Common myeloid progenitor, CD34-positive (primary cell): ENCODE measurements around the gene SH2D6.

ENCODE experiments used
- CTCF ChIA-PET: fragments of 350-600 bp; sonication (Branson Sonifier 250); formaldehyde crosslinking; loops from one replicate; lab custom pipeline; 2021; ENCODE audit warnings: antibody characterized with exemption; lab: Charles Lee
- POLR2A ChIA-PET: fragments of 350-600 bp; sonication (Branson Sonifier 250); formaldehyde crosslinking; loops from one replicate; lab custom pipeline; 2021; ENCODE audit warnings: antibody characterized with exemption; lab: Charles Lee
- DNase-seq, 3 donors: peaks; one replicate each; pipeline versions ENCODE4 v3.0.0 to v3.0.0-alpha.2; 2013
- H3K27ac ChIP-seq, 2 experiments: 1 replicate in 1 of 2; 2 replicates in 1 of 2; pipeline ENCODE4 v1.7.0; 2013; ENCODE audit warnings: inconsistent platforms in 2 of 2, low read length in 2 of 2, mild to moderate bottlenecking in 2 of 2, low read depth in 1 of 2, moderate library complexity in 1 of 2; ENCODE audit not compliant: severe bottlenecking in 2 of 2, insufficient read depth in 1 of 2, poor library complexity in 1 of 2
- H3K27me3 ChIP-seq, 5 experiments: replicated peaks in 2 of 5; 1 replicate in 3 of 5; 2 replicates in 2 of 5; pipeline versions ENCODE4 v1.6.1 to v1.7.0; 2013; ENCODE audit warnings: low read length in 4 of 5, mild to moderate bottlenecking in 2 of 5, moderate library complexity in 2 of 5, inconsistent platforms in 1 of 5; ENCODE audit not compliant: insufficient read depth in 5 of 5, control insufficient read depth in 4 of 5
- H3K36me3 ChIP-seq, 4 experiments: 1 replicate in 2 of 4; 2 replicates in 2 of 4; pipeline versions ENCODE4 v1.6.1 to v1.7.0; 2013; ENCODE audit warnings: low read length in 3 of 4, control low read depth in 1 of 4, mild to moderate bottlenecking in 1 of 4; ENCODE audit not compliant: control insufficient read depth in 4 of 4, insufficient read depth in 4 of 4
- H3K4me1 ChIP-seq, 4 experiments: 1 replicate in 3 of 4; 2 replicates in 1 of 4; pipeline versions ENCODE4 v1.6.1 to v1.7.1; 2013; ENCODE audit warnings: low read length in 3 of 4, mild to moderate bottlenecking in 3 of 4, control low read depth in 1 of 4, inconsistent platforms in 1 of 4, moderate library complexity in 1 of 4; ENCODE audit not compliant: control insufficient read depth in 4 of 4, insufficient read depth in 4 of 4; ENCODE audit errors: control extremely low read depth in 1 of 4
- H3K4me3 ChIP-seq, 7 experiments: 1 replicate in 4 of 7; 2 replicates in 3 of 7; pipeline versions ENCODE4 v1.5.1 to v1.7.0; 2013; ENCODE audit warnings: mild to moderate bottlenecking in 7 of 7, low read length in 6 of 7, moderate library complexity in 6 of 7, inconsistent platforms in 2 of 7, low read depth in 2 of 7, control low read depth in 1 of 7; ENCODE audit not compliant: insufficient read depth in 4 of 7, control insufficient read depth in 1 of 7; ENCODE audit errors: extremely low read depth in 1 of 7
- H3K9me3 ChIP-seq, 5 experiments: 1 replicate in 4 of 5; 2 replicates in 1 of 5; pipeline versions ENCODE4 v1.6.1 to v1.7.1; 2013; ENCODE audit warnings: low read length in 4 of 5, mild to moderate bottlenecking in 2 of 5, inconsistent platforms in 1 of 5, low read depth in 1 of 5, moderate library complexity in 1 of 5; ENCODE audit not compliant: control insufficient read depth in 4 of 5, insufficient read depth in 2 of 5; ENCODE audit errors: control extremely low read depth in 1 of 5
- WGBS: methylation state at CpG from one replicate; pipeline ENCODE4 v1.1.5; 2013; ENCODE audit not compliant: insufficient coverage; 5-methylcytosine and 5-hydroxymethylcytosine counted together

SH2D6 gene

GRCh38 chr2:85428343-85428881 is 9.9 kb downstream of the SH2D6 start:
- POLR2A ChIA-PET, result interaction anchor here (0.6 to 2.3 kb wide), 2 partner anchors 106 to 110 kb away, joined by 7 to 10 read pairs; partner anchors contain the start of gene MAT2A

GRCh38 chr2:85429213-85429923 is 10.9 kb downstream of the SH2D6 start:
- Histone ChIP-seq H3K4me1 (peaks cover 6 to 57% (median 38%) of the 10 kb centered on the region in 4 experiments), H3K9me3 (no peaks in the 10 kb centered on the region), H3K4me3 (peak overlapping the region in 1 of 7 experiments; percentile 5), H3K27ac (no peak overlapping the region), H3K27me3 (no peaks in the 10 kb centered on the region), H3K36me3 (no peaks in the 10 kb centered on the region)
- POLR2A ChIA-PET, result interaction anchor here (1.4 to 2.3 kb wide), 2 partner anchors 8 to 109 kb away, joined by 4 to 10 read pairs; partner anchors contain the start of gene MAT2A
- 65% methylated on average over 8 of the region's 12 CpGs for WGBS
- no peak for DNase-seq
- CTCF ChIA-PET, result interaction anchor here (0.9 to 21.4 kb wide), 8 partner anchors 8 to 114 kb away, joined by 3 to 584 read pairs (median 4); partner anchors contain the start of genes MAT2A and SH2D6

More at GRCh38 chr2:85428343-85428881, 9.9 kb downstream of the SH2D6 start:
- CTCF ChIA-PET, result interaction anchor here (0.9 to 21.4 kb wide), 9 partner anchors 9 to 209 kb away, joined by 3 to 584 read pairs (median 4); partner anchors contain the start of genes MAT2A and SH2D6
- Histone ChIP-seq H3K27ac (no peak overlapping the region), H3K4me3 (no peak overlapping the region), H3K9me3 (no peaks in the 10 kb centered on the region), H3K4me1 (peaks cover 6 to 56% (median 33%) of the 10 kb centered on the region in 4 experiments), H3K36me3 (no peaks in the 10 kb centered on the region), H3K27me3 (no peaks in the 10 kb centered on the region)
- peak in 2 of 3 donors; percentile 56 to 63 for DNase-seq
- WGBS, result 80% methylated on average over 7 of the region's 7 CpGs

GRCh38 chr2:85429924-85430289 is 11.4 kb downstream of the SH2D6 start:
- POLR2A ChIA-PET, result interaction anchor here (1.4 to 2.3 kb wide), 2 partner anchors 7 to 109 kb away, joined by 4 to 10 read pairs; partner anchors contain the start of gene MAT2A
- H3K36me3 ChIP-seq, result no peaks in the 10 kb centered on the region
- WGBS, result 95% methylated on average over 2 of the region's 2 CpGs
- no peaks in the 10 kb centered on the region for H3K9me3 ChIP-seq
- H3K4me1 ChIP-seq, result peaks cover 6 to 62% (median 42%) of the 10 kb centered on the region in 4 experiments
- CTCF ChIA-PET, result interaction anchor here (1.2 to 21.4 kb wide), 5 partner anchors 9 to 114 kb away, joined by 3 to 584 read pairs (median 5); partner anchors contain the start of genes MAT2A and SH2D6
- no peak overlapping the region for H3K27ac ChIP-seq
- no peak overlapping the region for H3K4me3 ChIP-seq
- no peak for DNase-seq
- H3K27me3 ChIP-seq, result no peaks in the 10 kb centered on the region

- CTCF ChIA-PET, result interaction anchor here (1.0 to 21.4 kb wide), 5 partner anchors 9 to 113 kb away, joined by 3 to 584 read pairs (median 4); partner anchors contain the start of gene MAT2A
- H3K27me3 ChIP-seq, result no peaks in the 10 kb centered on the region
These were observed 12.4 kb downstream of the SH2D6 start for GRCh38 chr2:85430752-85431569.

GRCh38 chr2:85431570-85432205 is 13.2 kb downstream of the SH2D6 start:
- CTCF ChIA-PET, result interaction anchor here (1.0 to 21.4 kb wide), 4 partner anchors 10 to 112 kb away, joined by 3 to 584 read pairs (median 4); partner anchors contain the start of gene MAT2A
- no peaks in the 10 kb centered on the region for H3K36me3 ChIP-seq
- H3K27me3 ChIP-seq, result no peaks in the 10 kb centered on the region
- DNase-seq, result no peak
- no peak overlapping the region for H3K4me3 ChIP-seq
- H3K4me1 ChIP-seq, result peaks cover 6 to 79% (median 60%) of the 10 kb centered on the region in 4 experiments
- 88% methylated on average over 9 of the region's 10 CpGs for WGBS
- no peak overlapping the region for H3K27ac ChIP-seq
- H3K9me3 ChIP-seq, result no peaks in the 10 kb centered on the region
- POLR2A ChIA-PET, result no interaction called here

More at GRCh38 chr2:85430752-85431569, 12.4 kb downstream of the SH2D6 start:
- no peak overlapping the region for H3K27ac ChIP-seq
- 90% methylated on average over 7 of the region's 16 CpGs for WGBS
- H3K9me3 ChIP-seq, result no peaks in the 10 kb centered on the region
- H3K4me3 ChIP-seq, result no peak overlapping the region
- peaks cover 6 to 73% (median 53%) of the 10 kb centered on the region in 4 experiments for H3K4me1 ChIP-seq
- POLR2A ChIA-PET, result no interaction called here
- DNase-seq, result no peak
- no peaks in the 10 kb centered on the region for H3K36me3 ChIP-seq

GRCh38 chr2:85433511-85434089 is 15.1 kb downstream of the SH2D6 start:
- no peaks in the 10 kb centered on the region for H3K9me3 ChIP-seq
- no peak overlapping the region for H3K27ac ChIP-seq
- peaks cover 0 to 75% (median 67%) of the 10 kb centered on the region in 4 experiments for H3K4me1 ChIP-seq
- WGBS, result 92% methylated on average over 5 of the region's 6 CpGs
- no peaks in the 10 kb centered on the region for H3K27me3 ChIP-seq
- ChIA-PET CTCF (interaction anchor here (0.8 to 21.4 kb wide), 5 partner anchors 9 to 127 kb away, joined by 3 to 584 read pairs (median 4); partner anchors contain the start of gene MAT2A), POLR2A (interaction anchor here (1.8 kb wide), 1 partner anchor 105 kb away, joined by 8 read pairs; the partner anchor contains the start of gene MAT2A)
- H3K36me3 ChIP-seq, result no peaks in the 10 kb centered on the region
- no peak overlapping the region for H3K4me3 ChIP-seq
- DNase-seq, result no peak
